Activated naive CD8-positive, alpha-beta T cell treated with anti-CD3 and anti-CD28 coated beads, Interleukin-2, amount 50 U/mL, for 24 hours (primary cell): ENCODE data around the gene ADAMTS18.

Experiments used
- ATAC-seq: fragments of 150-1000 bp; cut with Tn5 transposase; one replicate; pipeline ENCODE4 v1.10.0; 2021
- DNase-seq: peaks from one replicate; pipeline ENCODE4 v3.0.0; 2021
- H3K27ac Mint-ChIP-seq: one replicate; pipeline ENCODE4 v1.8.0; 2021; ENCODE audit warnings: mild to moderate bottlenecking, mixed read lengths
- H3K27me3 Mint-ChIP-seq: one replicate; pipeline ENCODE4 v1.8.0; 2021; ENCODE audit warnings: mixed read lengths
- H3K36me3 Mint-ChIP-seq: one replicate; pipeline ENCODE4 v1.8.0; 2021; ENCODE audit warnings: low read depth, mixed read lengths
- H3K4me1 Mint-ChIP-seq: one replicate; pipeline ENCODE4 v1.8.0; 2021; ENCODE audit warnings: mixed read lengths
- H3K4me3 Mint-ChIP-seq: one replicate; pipeline ENCODE4 v1.8.0; 2021; ENCODE audit warnings: mild to moderate bottlenecking, moderate library complexity, mixed read lengths
- H3K9me3 Mint-ChIP-seq: one replicate; pipeline ENCODE4 v1.8.0; 2021; ENCODE audit warnings: mixed read lengths

ADAMTS18 gene

DNA sequence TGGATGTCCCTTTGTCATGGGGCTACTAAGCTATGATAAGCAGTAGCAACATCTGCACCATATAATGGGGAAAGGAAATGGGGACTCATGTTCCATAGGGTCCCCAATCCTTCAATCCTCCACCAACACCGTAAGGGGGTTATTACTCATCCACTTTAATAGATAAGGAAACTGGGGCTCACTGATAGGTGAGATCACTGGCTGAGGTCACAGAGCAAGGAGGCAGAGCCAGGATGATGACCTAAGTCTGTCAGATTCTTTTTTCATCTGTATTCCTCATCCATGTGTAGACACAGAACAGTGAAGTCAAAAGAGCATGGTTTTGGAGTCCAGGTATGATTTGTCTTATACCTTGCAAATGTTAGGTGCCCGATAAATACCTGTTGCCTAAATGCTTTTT lies 10.5 kb upstream of the ADAMTS18 start:
- Mint-ChIP-seq H3K4me3 (no peak overlapping the region), H3K27me3 (peaks cover 20% of the 10 kb centered on the region), H3K4me1 (no peaks in the 10 kb centered on the region), H3K36me3 (no peaks in the 10 kb centered on the region), H3K9me3 (peaks cover 4% of the 10 kb centered on the region), H3K27ac (no peak overlapping the region)
- ATAC-seq (no peak), DNase-seq (no peak)

DNA sequence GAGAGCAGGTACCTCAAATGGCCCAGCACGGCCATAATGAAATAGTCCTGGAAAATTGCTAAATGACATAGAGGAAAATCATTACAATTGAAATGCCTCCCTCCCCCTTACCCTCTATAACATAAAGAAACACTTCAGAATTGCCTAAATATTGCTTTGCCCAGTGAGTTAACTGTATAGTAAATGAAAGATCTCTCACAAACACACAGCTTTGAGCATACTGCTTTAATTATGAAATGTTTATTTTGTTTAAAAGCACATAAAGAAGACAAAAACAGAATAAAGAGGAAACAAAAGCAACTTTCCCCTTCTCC lies 9.3 kb upstream of the ADAMTS18 start:
- Mint-ChIP-seq H3K36me3 (no peaks in the 10 kb centered on the region), H3K4me1 (no peaks in the 10 kb centered on the region), H3K27me3 (peaks cover 19% of the 10 kb centered on the region), H3K27ac (no peak overlapping the region), H3K9me3 (peaks cover 4% of the 10 kb centered on the region), H3K4me3 (no peak overlapping the region)
- ATAC-seq (no peak), DNase-seq (no peak)

DNA sequence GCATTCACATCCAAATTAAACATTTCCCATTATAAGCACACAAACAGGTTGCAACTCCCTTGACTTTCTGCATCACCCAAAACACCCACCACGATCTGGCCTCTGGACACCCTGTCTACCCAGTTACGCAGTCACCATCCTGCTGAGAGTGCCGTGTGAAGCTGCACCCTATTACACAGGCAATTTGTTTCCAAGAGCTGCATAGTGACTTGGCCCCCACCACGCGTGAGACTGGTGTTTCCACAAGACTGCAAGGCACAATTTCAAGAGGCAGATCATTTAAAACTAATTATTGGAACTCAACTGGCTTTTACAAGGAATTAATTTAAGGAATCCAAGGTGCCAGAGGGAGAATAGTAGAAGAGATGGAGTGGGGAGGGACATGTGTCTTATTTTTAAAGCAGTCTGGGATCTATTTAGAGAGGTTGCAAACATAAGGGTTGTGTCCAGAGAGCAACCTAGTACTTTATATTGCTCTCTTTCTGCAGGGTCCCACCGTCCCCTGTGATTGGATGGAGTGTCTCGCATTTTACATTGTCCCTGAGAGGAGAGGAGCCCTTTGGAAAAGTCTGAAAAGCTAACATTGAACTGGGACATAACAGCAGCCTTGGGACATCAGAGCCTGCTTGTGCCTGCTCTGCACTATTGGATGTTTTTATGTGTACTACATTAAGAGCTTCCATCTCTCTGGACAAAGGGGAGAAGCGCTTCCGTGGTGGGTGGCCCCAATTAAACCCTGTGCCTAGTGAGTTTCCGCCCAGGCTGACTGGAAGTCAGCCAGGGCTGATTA lies 8.7 kb upstream of the ADAMTS18 start:
- ATAC-seq (no peak), DNase-seq (no peak)
- H3K4me3 Mint-ChIP-seq: no peak overlapping the region
- no peaks in the 10 kb centered on the region for H3K4me1 Mint-ChIP-seq
- peaks cover 19% of the 10 kb centered on the region for H3K27me3 Mint-ChIP-seq
- H3K9me3 Mint-ChIP-seq: peaks cover 4% of the 10 kb centered on the region
- no peaks in the 10 kb centered on the region for H3K36me3 Mint-ChIP-seq
- H3K27ac Mint-ChIP-seq: no peak overlapping the region

DNA sequence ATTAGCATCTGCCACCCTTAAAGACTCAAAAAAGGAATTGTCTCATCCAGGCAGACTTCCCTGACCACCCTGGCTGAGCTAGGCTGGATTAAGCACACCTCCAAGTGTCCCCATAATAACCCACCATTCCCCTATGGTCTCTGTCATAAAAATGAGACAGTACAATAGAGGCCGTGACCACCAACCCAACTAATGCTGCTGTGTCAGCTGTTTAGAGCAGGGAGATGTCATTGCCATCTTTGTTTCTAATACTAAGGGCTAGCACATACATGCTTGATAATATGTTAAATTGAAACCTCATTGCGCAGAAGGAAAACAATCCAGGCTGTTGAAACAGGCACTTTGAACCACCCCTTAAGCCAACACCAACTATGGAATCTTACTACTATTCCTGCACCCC lies 7.2 kb upstream of the ADAMTS18 start:
- Mint-ChIP-seq H3K27ac (no peak overlapping the region), H3K4me1 (no peaks in the 10 kb centered on the region), H3K27me3 (peaks cover 21% of the 10 kb centered on the region), H3K36me3 (no peaks in the 10 kb centered on the region), H3K9me3 (no peaks in the 10 kb centered on the region), H3K4me3 (no peak overlapping the region)
- no peak for ATAC-seq
- no peak for DNase-seq

DNA sequence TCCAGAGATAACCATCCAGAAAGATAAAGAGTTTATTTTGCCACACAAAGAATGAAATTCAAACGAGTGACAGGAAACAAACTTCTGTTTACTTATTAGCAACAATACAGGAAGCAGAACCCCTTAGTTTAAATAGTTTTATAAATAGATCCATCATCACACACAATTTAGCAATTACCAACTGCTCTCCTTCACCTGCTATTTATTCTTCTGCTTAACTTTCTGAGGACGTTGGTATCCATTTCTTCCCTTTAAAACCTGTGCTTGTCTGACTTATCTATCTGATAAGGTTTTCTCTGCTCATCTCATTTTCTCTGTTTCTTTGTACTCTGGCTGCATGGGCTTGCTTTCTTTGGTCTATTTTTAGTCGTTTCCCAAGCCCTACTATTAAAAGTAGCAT lies 4.3 kb upstream of the ADAMTS18 start:
- Mint-ChIP-seq H3K4me3 (no peak overlapping the region), H3K27me3 (peaks cover 32% of the 10 kb centered on the region), H3K27ac (no peak overlapping the region), H3K36me3 (no peaks in the 10 kb centered on the region), H3K4me1 (no peaks in the 10 kb centered on the region), H3K9me3 (no peaks in the 10 kb centered on the region)
- DNase-seq: no peak
- ATAC-seq: no peak

DNA sequence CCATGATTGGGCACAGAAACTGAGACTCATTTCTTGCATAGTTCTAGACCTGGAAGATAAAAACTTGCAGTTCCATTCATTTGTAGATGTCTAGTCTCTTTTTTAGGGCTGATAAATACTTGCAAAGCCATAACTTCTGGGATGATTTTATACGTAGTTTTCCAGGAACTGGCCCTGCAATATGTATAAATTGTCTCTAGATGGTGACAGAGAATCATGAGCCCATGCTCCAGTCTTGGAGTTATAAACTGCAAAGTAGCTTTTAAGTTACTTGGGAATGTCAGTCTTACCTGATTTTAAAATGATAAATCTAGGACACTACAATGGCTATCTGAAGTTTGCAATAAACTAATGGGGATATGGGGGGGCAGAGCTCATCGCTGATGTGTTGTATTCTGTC lies 3.0 kb upstream of the ADAMTS18 start:
- H3K27ac Mint-ChIP-seq: no peak overlapping the region
- no peak for ATAC-seq

DNA sequence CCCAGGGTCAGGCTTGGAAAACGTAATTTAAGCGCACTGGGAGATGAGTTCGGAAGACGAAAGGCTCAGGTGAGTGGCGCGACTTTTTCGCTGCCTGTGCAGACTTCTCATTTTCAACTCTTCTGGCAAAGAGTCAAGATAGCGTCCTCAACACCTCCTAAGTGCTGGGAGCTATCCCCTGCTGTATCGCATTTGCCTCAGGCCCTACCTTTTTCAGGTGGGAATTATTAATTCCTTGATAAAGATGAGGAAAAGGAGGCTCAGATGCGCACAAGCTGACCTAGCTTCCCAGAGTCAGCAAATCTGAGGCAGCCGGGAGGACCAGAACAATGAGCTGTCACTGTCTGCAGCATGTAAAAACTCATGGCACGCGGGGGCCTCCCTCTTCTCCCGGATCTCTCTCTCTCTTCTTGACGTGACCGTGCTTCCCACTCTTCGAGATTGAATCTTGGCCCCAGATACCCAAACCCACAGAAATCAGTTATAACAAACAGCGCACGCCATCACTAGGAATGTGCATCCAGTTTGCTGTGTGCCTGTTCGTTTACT lies 512 bp upstream of the ADAMTS18 start:
- peaks cover 51% of the 10 kb centered on the region for H3K27me3 Mint-ChIP-seq
- no peak overlapping the region for H3K27ac Mint-ChIP-seq

More for the DNA sequence above, 3.0 kb upstream of the ADAMTS18 start:
- H3K27me3 Mint-ChIP-seq: peaks cover 38% of the 10 kb centered on the region
- H3K36me3 Mint-ChIP-seq: no peaks in the 10 kb centered on the region
- H3K4me3 Mint-ChIP-seq: no peak overlapping the region
- DNase-seq: no peak
- no peaks in the 10 kb centered on the region for H3K9me3 Mint-ChIP-seq
- H3K4me1 Mint-ChIP-seq: no peaks in the 10 kb centered on the region

DNA sequence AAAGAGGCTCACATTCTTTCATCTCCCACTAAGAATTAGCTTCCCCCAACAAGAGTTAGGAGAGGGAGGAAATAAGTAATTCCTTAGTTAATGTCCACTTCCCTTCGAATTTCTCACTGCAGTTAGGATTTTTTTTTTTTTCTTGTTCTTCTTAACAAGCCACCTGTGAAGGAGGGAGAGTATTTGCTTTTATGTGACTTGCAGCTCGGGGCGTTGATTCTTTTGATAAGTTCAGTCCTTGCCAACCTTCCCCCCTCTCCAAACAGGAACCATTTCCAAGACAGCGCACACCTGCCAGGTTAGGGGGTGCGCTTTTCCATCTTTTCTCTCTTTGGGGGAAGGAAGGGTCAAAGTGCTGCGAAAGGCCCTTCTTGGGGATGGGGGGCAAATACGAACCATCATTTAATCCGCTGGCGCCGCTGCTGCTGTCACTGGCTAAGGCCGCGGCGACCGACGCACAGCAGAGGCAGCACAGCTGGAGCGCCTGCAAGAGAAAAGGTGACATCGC lies 758 bp downstream of the ADAMTS18 start:
- Mint-ChIP-seq H3K27ac (no peak overlapping the region), H3K36me3 (no peaks in the 10 kb centered on the region), H3K27me3 (peaks cover 51% of the 10 kb centered on the region), H3K4me3 (no peak overlapping the region), H3K4me1 (no peaks in the 10 kb centered on the region), H3K9me3 (no peaks in the 10 kb centered on the region)
- DNase-seq: no peak
- ATAC-seq: no peak

More for the DNA sequence above, 512 bp upstream of the ADAMTS18 start:
- H3K4me1 Mint-ChIP-seq: no peaks in the 10 kb centered on the region
- DNase-seq (no peak), ATAC-seq (no peak)
- H3K4me3 Mint-ChIP-seq: no peak overlapping the region
- H3K36me3 Mint-ChIP-seq: no peaks in the 10 kb centered on the region
- H3K9me3 Mint-ChIP-seq: no peaks in the 10 kb centered on the region

DNA sequence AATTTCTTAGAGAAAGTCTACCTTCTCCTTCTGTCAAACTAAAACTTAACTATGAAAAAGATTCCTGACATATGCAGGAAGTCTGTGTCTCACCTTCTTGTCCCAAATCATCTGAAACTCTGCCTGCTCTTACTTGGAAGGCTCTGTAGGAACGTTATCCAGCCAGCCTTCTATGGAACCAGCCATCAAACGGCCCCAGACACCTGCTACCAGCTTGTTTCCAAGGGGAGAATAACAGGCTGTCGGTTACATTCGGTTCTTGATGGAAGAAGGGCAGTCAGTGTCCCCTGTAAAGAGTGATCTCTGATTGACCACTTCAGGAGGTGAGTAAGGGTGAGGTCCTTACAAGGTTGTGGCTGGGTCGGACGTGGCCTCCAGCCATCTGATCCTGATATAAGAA lies 1.7 kb downstream of the ADAMTS18 start:
- no peaks in the 10 kb centered on the region for H3K4me1 Mint-ChIP-seq
- DNase-seq (no peak), ATAC-seq (no peak)
- no peak overlapping the region for H3K4me3 Mint-ChIP-seq
- H3K27ac Mint-ChIP-seq: no peak overlapping the region
- peaks cover 55% of the 10 kb centered on the region for H3K27me3 Mint-ChIP-seq
- no peaks in the 10 kb centered on the region for H3K36me3 Mint-ChIP-seq
- no peaks in the 10 kb centered on the region for H3K9me3 Mint-ChIP-seq

DNA sequence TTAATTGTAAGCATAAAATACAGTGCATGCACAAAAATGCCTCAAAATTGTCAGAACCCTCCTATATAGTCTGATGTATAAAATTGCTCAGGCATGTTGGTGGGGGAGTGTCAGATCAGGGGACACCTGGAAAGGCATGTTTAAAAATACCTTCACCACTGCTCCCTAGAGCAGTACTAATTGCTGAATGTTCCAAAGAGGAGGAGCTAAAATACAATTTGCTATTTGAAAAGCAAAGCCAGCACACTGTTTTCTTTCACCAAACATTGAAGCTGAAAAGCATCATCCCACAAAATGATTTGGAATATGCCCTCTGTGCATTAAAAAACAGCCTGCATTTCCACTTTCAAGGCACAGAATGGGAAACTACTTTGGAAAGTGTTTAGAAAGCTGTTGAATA lies 2.6 kb downstream of the ADAMTS18 start:
- Mint-ChIP-seq H3K4me3 (no peak overlapping the region), H3K4me1 (no peaks in the 10 kb centered on the region), H3K27ac (no peak overlapping the region), H3K27me3 (peaks cover 57% of the 10 kb centered on the region), H3K36me3 (no peaks in the 10 kb centered on the region), H3K9me3 (no peaks in the 10 kb centered on the region)
- ATAC-seq (no peak), DNase-seq (no peak)

DNA sequence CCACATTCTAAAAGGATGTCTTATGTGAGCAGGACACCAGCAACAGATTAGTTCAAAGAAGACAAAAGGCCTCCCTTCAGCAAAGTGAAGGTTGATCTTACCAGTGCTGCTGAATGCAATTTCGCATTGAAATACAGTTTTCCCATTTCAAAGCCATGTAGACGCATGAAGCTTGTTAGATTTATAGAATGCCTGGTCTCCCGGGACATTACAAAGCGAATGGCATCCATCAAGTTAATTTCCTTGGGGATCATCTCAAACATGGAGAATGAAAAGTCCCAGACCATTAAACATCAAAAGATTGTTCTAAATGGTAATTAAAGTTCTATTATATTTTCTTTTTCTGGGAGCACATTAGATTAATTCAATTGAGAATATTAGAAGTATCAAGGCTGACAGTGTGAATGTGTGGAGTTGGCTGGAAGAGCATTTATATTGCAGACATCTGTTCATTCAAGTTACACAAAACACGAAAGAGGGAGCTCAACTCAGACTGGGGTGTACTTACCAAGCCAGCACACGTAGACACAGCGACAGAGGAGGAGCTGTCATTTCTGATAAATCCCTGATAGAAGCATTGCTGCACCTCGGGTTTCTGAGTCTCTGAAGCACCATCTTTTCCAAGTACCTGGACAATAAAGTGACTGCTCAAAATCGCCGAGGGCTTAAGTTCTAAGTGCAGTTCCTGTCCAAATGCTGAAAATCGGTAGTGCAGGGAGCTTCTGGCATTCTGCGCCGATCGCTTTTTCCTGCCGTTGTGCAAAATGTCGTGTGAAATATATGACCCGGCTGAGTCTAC lies 3.8 kb downstream of the ADAMTS18 start:
- Mint-ChIP-seq H3K36me3 (no peaks in the 10 kb centered on the region), H3K27me3 (peaks cover 46% of the 10 kb centered on the region), H3K4me1 (no peaks in the 10 kb centered on the region), H3K4me3 (no peak overlapping the region), H3K9me3 (no peaks in the 10 kb centered on the region), H3K27ac (no peak overlapping the region)
- DNase-seq: no peak
- no peak for ATAC-seq

DNA sequence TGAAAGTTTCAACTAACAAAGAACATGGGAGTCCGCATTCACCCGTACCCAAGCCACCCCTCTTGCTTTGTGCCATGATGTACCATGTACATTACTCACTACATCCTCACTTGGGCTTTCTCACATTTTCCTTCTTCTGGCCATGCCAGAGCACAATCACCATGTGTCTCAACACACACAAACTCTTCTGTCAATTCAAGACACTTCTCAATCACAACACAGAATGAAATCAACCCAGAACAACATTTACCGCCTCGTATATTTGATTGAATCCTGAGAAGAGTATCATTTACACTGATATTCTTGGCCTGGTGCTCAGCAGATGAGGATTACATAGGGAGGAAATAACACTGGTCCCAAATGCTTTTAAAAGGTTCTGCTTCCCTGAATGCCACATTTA lies 4.5 kb downstream of the ADAMTS18 start:
- Mint-ChIP-seq H3K27me3 (peaks cover 40% of the 10 kb centered on the region), H3K4me3 (no peak overlapping the region), H3K27ac (no peak overlapping the region), H3K4me1 (no peaks in the 10 kb centered on the region), H3K36me3 (no peaks in the 10 kb centered on the region), H3K9me3 (no peaks in the 10 kb centered on the region)
- DNase-seq (no peak), ATAC-seq (no peak)

DNA sequence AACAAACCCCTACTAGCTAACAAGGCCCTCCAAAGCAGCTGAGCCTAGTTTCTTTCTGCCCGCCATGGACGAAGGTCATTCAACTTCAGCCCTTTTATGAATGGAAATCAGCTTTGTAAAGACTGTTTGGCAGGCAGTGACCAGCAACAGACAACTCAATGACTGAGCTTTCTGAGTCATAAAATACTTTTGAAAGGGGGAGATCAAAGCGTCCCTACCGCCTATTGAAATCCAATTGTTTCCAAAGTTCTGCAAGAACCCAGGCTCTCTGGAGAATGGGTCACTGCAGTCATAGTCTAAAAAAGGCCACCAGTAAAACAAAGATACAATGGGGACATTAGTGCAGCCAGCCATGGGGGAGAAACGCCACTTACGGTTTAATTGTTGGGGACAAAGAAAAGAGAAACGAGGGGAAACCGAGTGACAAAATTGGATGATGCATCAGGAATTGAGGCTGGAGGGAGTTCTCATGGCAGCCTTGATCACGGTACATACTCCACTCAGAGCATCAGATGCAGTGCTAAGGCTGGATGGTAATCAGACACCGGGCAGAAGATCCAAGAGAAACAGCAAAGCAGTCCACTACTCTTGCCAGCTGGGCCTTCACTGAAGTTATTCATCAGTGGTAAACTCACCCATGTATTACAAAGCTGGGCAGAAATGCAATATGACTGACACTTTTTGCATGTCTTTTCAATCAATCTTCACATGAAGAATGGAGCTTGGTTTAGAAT lies 9.8 kb downstream of the ADAMTS18 start:
- Mint-ChIP-seq H3K9me3 (peaks cover 4% of the 10 kb centered on the region), H3K27me3 (peaks cover 10% of the 10 kb centered on the region), H3K4me3 (no peak overlapping the region), H3K4me1 (no peaks in the 10 kb centered on the region), H3K27ac (no peak overlapping the region), H3K36me3 (no peaks in the 10 kb centered on the region)
- no peak for DNase-seq
- ATAC-seq: no peak

DNA sequence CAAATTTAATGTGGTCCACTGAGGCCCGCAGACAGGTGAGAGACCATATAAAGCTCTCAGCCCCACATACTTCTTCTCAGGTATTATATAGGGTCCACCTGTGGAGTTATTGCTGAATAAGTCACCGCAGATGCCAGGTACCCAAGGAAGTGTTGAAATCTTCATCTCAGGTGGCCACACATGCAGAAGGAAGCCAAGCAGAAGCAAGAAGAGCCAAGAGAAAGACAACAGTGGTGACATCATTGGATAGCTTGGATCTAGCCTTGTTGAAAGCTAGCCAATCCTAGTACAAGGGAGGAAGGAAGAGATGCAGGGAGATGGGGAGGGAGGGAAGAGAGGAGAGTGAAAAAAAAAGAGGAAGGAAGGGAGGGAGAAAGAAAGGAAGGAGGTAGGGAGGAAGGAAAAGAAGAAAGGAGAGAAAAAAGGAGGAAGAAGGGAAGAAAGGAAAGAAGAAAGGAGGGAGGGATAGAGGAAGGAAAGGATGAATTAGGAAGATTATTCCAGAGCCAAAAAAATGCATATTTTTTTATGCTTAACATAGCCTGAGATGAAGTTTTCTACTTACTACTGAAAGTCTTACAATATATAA lies 12.5 kb downstream of the ADAMTS18 start:
- Mint-ChIP-seq H3K27me3 (peaks cover 5% of the 10 kb centered on the region), H3K4me3 (no peak overlapping the region), H3K36me3 (peaks cover 2% of the 10 kb centered on the region), H3K9me3 (peaks cover 4% of the 10 kb centered on the region), H3K27ac (no peak overlapping the region), H3K4me1 (no peaks in the 10 kb centered on the region)
- ATAC-seq (no peak), DNase-seq (no peak)
